ENCODE results near the gene VANGL2. TPM values are rescaled to one million over a fixed set of nuclear protein-coding genes. Genes with fewer than 3 reads are reported as not detected.

Gene VANGL2
- polyA plus RNA-seq, 1 donor from 2014 or later = 22.6 TPM

GRCh38 chr1:160421881-160422280, 21.5 kb downstream of the VANGL2 start:
- Histone ChIP-seq H3K9ac (ENCODE audit: low read length) (no peak overlapping the region), H3K27ac (ENCODE audit: low read length) (no peak overlapping the region), H3K4me2 (ENCODE audit: low read length) (no peak overlapping the region), H3K36me3 (ENCODE audit: insufficient read depth, low read length) (peaks cover 7% of the 10 kb centered on the region), H3K4me3 (ENCODE audit: low read length) (no peak overlapping the region), H2AFZ (ENCODE audit: low read depth, low read length) (no peak overlapping the region), H3K9me2 (ENCODE audit: insufficient read depth, low read length) (no peaks in the 10 kb centered on the region), H4K20me1 (ENCODE audit: insufficient read depth) (no peaks in the 10 kb centered on the region), H3K27me3 (ENCODE audit: insufficient read depth, low read depth, low read length) (no peaks in the 10 kb centered on the region), H3K9me3 (ENCODE audit: low read length) (no peaks in the 10 kb centered on the region), H3K79me2 (replicated peaks; ENCODE audit: insufficient read depth, low read length) (no peaks in the 10 kb centered on the region), H3F3A (ENCODE audit: insufficient read depth, low read length, poor library complexity, severe bottlenecking) (no peaks in the 10 kb centered on the region)
- no peak for TF ChIP-seq CTCF (IDR thresholded peaks at IDR 0.05; ENCODE audit: poor library complexity, severe bottlenecking)
- TF ChIP-seq SMC3 (conservative IDR thresholded peaks at IDR 0.05; ENCODE audit: poor library complexity) = no peak
- no peak for TF ChIP-seq MXI1 (conservative IDR thresholded peaks at IDR 0.05; ENCODE audit: poor library complexity, severe bottlenecking)
- TF ChIP-seq EZH2 (IDR thresholded peaks at IDR 0.05; ENCODE audit: borderline replicate concordance, insufficient read depth, low read length, poor library complexity, severe bottlenecking) = no peak
- no peak for TF ChIP-seq EP300 (conservative IDR thresholded peaks at IDR 0.05; ENCODE audit: poor library complexity, severe bottlenecking)
- no peak for TF ChIP-seq RAD21 (conservative IDR thresholded peaks at IDR 0.05)
- TF ChIP-seq TAF1 (IDR thresholded peaks at IDR 0.05; ENCODE audit: low read depth) = no peak
- no peak for TF ChIP-seq POLR2AphosphoS5 (IDR thresholded peaks at IDR 0.05)
- TF ChIP-seq REST (IDR thresholded peaks at IDR 0.05; ENCODE audit: borderline replicate concordance) = no peak

- no peaks in the 10 kb centered on the region for H3F3A ChIP-seq (ENCODE audit: insufficient read depth, low read length, poor library complexity, severe bottlenecking)
- H3K27me3 ChIP-seq (ENCODE audit: insufficient read depth, low read depth, low read length) = no peaks in the 10 kb centered on the region
- no peaks in the 10 kb centered on the region for H3K79me2 ChIP-seq (replicated peaks; ENCODE audit: insufficient read depth, low read length)
- H3K27ac ChIP-seq (ENCODE audit: low read length) = no peak overlapping the region
- no peak overlapping the region for H2AFZ ChIP-seq (ENCODE audit: low read depth, low read length)
- no peaks in the 10 kb centered on the region for H3K9me2 ChIP-seq (ENCODE audit: insufficient read depth, low read length)
- no peak overlapping the region for H3K4me2 ChIP-seq (ENCODE audit: low read length)
- H3K9me3 ChIP-seq (ENCODE audit: low read length) = no peaks in the 10 kb centered on the region
- H4K20me1 ChIP-seq (ENCODE audit: insufficient read depth) = no peaks in the 10 kb centered on the region
- peaks cover 6% of the 10 kb centered on the region for H3K36me3 ChIP-seq (ENCODE audit: insufficient read depth, low read length)
- no peak overlapping the region for H3K4me3 ChIP-seq (ENCODE audit: low read length)
- no peak overlapping the region for H3K9ac ChIP-seq (ENCODE audit: low read length)
- no peak for TF ChIP-seq REST (IDR thresholded peaks at IDR 0.05; ENCODE audit: borderline replicate concordance)
Observed at GRCh38 chr1:160423966-160424365, 23.6 kb downstream of the VANGL2 start.

Measured in neural cell (in vitro differentiated cells).